ENCODE results near the gene BRD7. TPM values are rescaled to one million over a fixed set of nuclear protein-coding genes. Genes with fewer than 3 reads are reported as not detected.
A peak's percentile ranks its signal among the peaks of the same experiment; 100 is the strongest.

Gene BRD7
- total and polyA plus RNA-seq, 10 donors, result 39.2 to 69.7 (median 53.4) TPM

GRCh38 chr16:50280932-50281331 lies 87.9 kb downstream of the BRD7 start:
- 73 to 85% (median 82%) methylated on average over 5 of the region's 5 CpGs; no CpG with 5 or more reads in 1 of the 5 donors for WGBS, 5 donors
- Histone ChIP-seq H3K4me1 (peaks cover 69 to 100% (median 99%) of the 10 kb centered on the region in 6 donors), H3K27ac (peak overlapping the region in 6 of 8 donors; percentile 74 to 98 (median 96)), H3K36me3 (peaks cover 0 to 4% (median 0%) of the 10 kb centered on the region in 6 donors), H3K27me3 (replicated peaks in 1 of 7) (no peaks in the 10 kb centered on the region), H3K9me3 (no peaks in the 10 kb centered on the region), H3K4me3 (peak overlapping the region in 4 of 8 donors; percentile 15 to 61 (median 31))
- intact Hi-C loops (cut with DNase I; ENCODE audit: low total_unique reads), result no loop called here
- DNase-seq, result peak; percentile 77
- TF ChIP-seq POLR2A (IDR thresholded peaks at IDR 0.05), result no peak
- no peak for TF ChIP-seq POLR2AphosphoS5 (IDR thresholded peaks at IDR 0.05)
- TF ChIP-seq, protein P1, sequence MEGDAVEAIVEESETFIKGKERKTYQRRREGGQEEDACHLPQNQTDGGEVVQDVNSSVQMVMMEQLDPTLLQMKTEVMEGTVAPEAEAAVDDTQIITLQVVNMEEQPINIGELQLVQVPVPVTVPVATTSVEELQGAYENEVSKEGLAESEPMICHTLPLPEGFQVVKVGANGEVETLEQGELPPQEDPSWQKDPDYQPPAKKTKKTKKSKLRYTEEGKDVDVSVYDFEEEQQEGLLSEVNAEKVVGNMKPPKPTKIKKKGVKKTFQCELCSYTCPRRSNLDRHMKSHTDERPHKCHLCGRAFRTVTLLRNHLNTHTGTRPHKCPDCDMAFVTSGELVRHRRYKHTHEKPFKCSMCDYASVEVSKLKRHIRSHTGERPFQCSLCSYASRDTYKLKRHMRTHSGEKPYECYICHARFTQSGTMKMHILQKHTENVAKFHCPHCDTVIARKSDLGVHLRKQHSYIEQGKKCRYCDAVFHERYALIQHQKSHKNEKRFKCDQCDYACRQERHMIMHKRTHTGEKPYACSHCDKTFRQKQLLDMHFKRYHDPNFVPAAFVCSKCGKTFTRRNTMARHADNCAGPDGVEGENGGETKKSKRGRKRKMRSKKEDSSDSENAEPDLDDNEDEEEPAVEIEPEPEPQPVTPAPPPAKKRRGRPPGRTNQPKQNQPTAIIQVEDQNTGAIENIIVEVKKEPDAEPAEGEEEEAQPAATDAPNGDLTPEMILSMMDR (IDR thresholded peaks at IDR 0.05 in 8 of 11, conservative IDR thresholded peaks at IDR 0.05 in 3 of 11), result no peak

DNA sequence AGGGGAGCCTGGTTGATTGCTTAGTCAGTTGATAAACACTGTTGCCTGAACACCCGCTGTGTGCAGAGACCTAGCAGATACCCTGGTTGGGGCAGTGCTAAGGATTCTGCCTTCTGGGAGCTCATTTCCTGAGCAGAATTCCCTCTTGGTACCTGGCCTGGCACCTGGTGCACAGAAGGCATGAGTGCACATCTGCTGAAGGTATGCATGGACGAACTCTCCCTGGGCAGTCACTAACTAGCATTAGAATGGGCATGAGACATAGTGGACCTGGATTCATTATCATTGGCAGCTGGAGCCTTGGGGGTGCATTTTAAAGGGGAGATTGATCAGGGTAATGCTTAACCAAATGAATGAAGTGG lies 89.3 kb downstream of the BRD7 start:
- peak overlapping the region in 4 of 8 donors; percentile 14 to 30 (median 22) for H3K4me3 ChIP-seq
- H3K4me1 ChIP-seq, result peaks cover 74 to 100% (median 100%) of the 10 kb centered on the region in 6 donors
- no peak for TF ChIP-seq POLR2AphosphoS5 (IDR thresholded peaks at IDR 0.05)
- TF ChIP-seq, protein P1 (IDR thresholded peaks at IDR 0.05 in 8 of 11, conservative IDR thresholded peaks at IDR 0.05 in 3 of 11), result no peak
- no peak for TF ChIP-seq POLR2A (IDR thresholded peaks at IDR 0.05)
- H3K27me3 ChIP-seq (replicated peaks in 1 of 7), result no peaks in the 10 kb centered on the region
- 29 to 48% (median 47%) methylated on average over 2 of the region's 2 CpGs for WGBS, 5 donors
- H3K27ac ChIP-seq, result peak overlapping the region; percentile 42 to 98 (median 79)
- H3K9me3 ChIP-seq, result no peaks in the 10 kb centered on the region
- DNase-seq, result no peak
- intact Hi-C loops (cut with DNase I; ENCODE audit: low total_unique reads), result no loop called here
- peaks cover 0 to 6% (median 0%) of the 10 kb centered on the region in 6 donors for H3K36me3 ChIP-seq

GRCh38 chr16:50278251-50278650 lies 90.5 kb downstream of the BRD7 start:
- H3K27me3 ChIP-seq (replicated peaks in 1 of 7), result no peaks in the 10 kb centered on the region
- H3K4me3 ChIP-seq, result peak overlapping the region in 1 of 8 donors; percentile 14
- no peak for TF ChIP-seq POLR2A (IDR thresholded peaks at IDR 0.05)
- no peak for TF ChIP-seq POLR2AphosphoS5 (IDR thresholded peaks at IDR 0.05)
- TF ChIP-seq, protein P1 (IDR thresholded peaks at IDR 0.05 in 8 of 11, conservative IDR thresholded peaks at IDR 0.05 in 3 of 11), result no peak
- WGBS, 5 donors, result 53 to 79% (median 71%) methylated on average over 3 of the region's 3 CpGs
- H3K9me3 ChIP-seq, result no peaks in the 10 kb centered on the region
- peaks cover 73 to 100% (median 100%) of the 10 kb centered on the region in 6 donors for H3K4me1 ChIP-seq
- H3K27ac ChIP-seq, result peak overlapping the region; percentile 22 to 98 (median 79)
- intact Hi-C loops (cut with DNase I; ENCODE audit: low total_unique reads), result no loop called here
- peaks cover 0 to 6% (median 0%) of the 10 kb centered on the region in 6 donors for H3K36me3 ChIP-seq
- no peak for DNase-seq

DNA sequence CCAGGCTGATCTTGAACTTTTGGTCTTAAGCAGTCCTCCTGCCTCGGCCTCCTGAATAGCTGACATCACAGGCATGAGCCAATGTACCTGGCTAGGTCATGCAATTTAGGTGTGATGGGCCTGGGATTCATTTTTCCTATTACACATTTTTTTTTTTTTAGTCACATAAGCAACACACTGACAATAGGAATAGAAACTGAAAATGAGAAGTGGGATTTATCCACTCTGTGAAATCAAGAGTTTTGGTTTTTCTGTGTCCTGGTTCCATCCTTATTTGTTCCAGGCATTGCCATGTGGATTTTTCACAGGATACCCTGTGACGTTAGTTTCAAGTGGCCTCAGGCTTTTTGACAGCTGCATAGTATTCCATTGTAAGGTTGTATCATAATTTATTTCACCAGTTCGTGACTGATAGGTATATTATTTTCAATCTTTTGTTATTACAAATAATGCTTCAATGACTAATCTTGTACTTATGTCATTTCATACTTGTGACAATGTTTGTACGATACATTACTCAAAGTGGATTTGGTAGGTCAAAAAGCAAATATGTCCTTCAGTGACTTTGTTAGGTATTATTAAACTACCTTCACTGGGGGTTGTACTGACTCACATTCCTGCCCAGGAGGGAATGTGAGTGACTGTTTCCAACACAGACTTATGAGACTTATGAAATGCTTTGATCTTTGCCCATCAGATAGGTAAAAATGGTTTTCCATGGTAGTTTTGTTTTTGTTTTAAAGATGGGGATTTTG lies 91.8 kb downstream of the BRD7 start:
- no peak for DNase-seq
- intact Hi-C loops (cut with DNase I; ENCODE audit: low total_unique reads), result no loop called here
- TF ChIP-seq POLR2AphosphoS5 (IDR thresholded peaks at IDR 0.05) (no peak), POLR2A (IDR thresholded peaks at IDR 0.05) (no peak)
- TF ChIP-seq, protein P1 (IDR thresholded peaks at IDR 0.05 in 8 of 11, conservative IDR thresholded peaks at IDR 0.05 in 3 of 11), result no peak
- H3K27ac ChIP-seq, result peak overlapping the region in 7 of 8 donors; percentile 42 to 98 (median 94)
- peaks cover 73 to 100% (median 100%) of the 10 kb centered on the region in 6 donors for H3K4me1 ChIP-seq
- H3K36me3 ChIP-seq, result peaks cover 0 to 6% (median 0%) of the 10 kb centered on the region in 6 donors
- peak overlapping the region in 1 of 8 donors; percentile 72 for H3K4me3 ChIP-seq
- H3K27me3 ChIP-seq (replicated peaks in 1 of 7), result no peaks in the 10 kb centered on the region
- H3K9me3 ChIP-seq, result no peaks in the 10 kb centered on the region
- 74 to 88% (median 77%) methylated on average over 4 of the region's 4 CpGs for WGBS, 5 donors
